Activated T-cell treated with anti-CD3 and anti-CD28 coated beads, Interleukin-2, amount 50 U/mL, for 48 hours (primary cell): ENCODE data around the gene HLA-A.
A peak's percentile ranks its signal among the peaks of the same experiment; 100 is the strongest.

Experiments
- DNase-seq, 2 experiments: peaks; one replicate each; pipeline ENCODE4 v3.0.0-alpha.2; 2020

HLA-A gene

DNA sequence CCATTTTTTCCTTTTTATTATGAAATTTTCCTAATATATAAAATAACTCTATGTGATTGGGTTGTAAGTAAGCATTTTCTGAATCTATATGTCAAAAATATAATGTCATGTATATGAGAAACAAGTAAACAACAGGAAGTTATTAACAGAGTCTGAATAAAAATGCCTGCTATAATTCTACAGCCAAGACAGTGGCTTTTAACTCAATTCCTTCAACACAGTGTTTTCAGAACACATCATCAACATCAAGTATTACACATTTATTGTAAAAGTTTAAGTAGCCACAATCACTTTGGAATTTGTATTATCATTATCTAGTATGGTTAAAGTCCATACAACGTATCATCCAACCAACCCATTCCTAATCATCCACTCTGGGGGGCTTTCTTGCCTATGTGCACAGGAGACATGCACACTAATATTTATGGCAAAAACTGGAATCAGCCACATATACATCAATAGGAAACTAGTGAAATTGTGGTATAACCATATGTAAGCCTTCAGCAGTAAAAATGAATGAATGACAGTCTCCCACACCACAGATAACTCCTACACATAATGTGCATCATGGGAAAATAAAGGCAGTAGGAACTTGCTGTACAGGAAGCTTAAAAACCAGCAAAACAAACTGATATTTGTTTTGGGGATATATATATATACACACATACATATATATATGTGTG lies 6.9 kb upstream of the HLA-A start:
- DNase-seq: no peak

DNA sequence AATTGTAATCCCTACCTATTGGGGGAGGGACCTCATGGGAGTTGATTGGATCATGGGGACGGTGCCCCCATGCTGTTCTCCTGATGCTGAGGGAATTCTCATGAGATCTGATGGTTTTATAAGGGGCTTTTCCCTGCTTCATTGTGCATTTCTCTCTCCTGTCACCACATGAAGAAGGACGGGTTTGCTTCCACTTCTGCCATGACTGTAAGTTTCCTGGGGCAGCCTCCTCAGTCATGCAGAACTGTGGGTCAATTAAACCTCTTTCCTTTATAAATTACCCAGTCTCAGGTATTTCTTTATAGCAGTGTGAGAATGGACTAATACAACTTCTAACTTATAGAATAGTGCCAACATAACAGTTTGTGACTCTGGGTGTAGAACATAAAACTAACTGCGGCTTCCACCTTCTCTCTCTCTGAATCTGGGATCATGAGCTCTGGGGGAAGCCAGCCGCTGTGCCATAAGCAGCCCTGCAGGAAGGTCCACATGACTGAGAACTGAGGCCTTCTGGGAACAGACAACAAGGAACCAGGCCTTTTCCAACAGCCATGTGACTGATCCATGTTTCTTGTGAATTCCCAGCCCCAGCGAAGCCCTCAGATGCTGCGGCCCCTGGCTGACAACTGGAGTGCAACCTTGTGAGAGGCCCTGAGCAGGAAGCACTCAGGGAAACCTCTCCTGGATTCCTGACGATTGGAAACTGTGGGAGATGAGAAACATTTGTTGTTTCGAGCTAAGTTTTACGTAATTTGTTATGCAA lies 3.4 kb upstream of the HLA-A start:
- no peak for DNase-seq

DNA sequence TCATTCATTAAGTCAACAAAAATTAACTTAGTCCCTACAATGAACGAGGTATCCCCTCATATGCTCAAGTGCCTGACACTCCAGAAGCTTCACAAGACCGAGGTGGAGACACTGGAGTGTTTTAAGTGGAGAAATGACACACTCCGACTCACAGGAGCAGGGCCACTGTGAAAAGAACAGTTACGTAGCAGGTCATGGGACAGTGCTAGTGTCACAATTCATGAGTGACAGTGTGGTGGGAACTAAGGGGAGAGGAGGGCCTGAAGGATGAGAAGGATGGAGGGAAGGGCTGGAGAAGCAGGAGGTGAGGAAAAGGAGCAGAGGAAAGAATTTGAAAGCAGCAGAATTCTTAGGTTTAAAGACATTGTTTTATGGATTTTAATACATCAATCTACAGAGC lies 1.3 kb upstream of the HLA-A start:
- no peak for DNase-seq

DNA sequence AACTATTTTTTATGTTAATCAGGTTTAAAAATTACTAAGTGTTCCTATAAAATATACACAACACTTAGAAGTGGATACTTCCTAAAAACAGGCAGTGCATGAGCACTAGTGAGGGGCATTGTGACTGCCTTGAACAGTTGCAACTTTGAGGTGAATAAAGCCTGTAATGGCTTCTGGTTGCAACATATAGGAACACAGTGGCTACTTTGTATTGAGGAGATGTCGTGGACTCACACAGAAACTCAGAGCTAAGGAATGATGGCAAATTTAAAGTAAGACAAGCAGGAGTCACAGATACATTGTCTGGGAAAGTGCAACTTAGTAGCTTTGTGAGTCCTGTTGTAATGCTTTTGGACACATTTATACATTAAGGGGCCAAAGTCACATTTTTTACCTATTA lies 861 bp upstream of the HLA-A start:
- no peak for DNase-seq

DNA sequence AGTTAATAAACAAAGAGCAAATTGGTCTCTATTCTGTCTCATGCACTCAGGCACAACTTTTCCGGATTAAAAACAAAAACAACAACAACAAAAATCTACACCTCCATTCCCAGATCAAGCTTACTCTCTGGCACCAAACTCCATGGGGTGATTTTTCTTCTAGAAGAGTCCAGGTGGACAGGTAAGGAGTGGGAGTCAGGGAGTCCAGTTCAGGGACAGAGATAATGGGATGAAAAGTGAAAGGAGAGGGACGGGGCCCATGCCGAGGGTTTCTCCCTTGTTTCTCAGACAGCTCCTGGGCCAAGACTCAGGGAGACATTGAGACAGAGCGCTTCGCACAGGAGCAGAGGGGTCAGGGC lies 437 bp upstream of the HLA-A start:
- no peak for DNase-seq

DNA sequence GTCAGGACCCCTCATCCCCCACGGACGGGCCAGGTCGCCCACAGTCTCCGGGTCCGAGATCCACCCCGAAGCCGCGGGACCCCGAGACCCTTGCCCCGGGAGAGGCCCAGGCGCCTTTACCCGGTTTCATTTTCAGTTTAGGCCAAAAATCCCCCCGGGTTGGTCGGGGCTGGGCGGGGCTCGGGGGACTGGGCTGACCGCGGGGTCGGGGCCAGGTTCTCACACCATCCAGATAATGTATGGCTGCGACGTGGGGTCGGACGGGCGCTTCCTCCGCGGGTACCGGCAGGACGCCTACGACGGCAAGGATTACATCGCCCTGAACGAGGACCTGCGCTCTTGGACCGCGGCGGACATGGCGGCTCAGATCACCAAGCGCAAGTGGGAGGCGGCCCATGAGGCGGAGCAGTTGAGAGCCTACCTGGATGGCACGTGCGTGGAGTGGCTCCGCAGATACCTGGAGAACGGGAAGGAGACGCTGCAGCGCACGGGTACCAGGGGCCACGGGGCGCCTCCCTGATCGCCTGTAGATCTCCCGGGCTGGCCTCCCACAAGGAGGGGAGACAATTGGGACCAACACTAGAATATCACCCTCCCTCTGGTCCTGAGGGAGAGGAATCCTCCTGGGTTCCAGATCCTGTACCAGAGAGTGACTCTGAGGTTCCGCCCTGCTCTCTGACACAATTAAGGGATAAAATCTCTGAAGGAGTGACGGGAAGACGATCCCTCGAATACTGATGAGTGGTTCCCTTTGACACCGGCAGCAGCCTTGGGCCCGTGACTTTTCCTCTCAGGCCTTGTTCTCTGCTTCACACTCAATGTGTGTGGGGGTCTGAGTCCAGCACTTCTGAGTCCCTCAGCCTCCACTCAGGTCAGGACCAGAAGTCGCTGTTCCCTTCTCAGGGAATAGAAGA lies 978 bp downstream of the HLA-A start:
- peak in 1 of 2 experiments; percentile 38 for DNase-seq

DNA sequence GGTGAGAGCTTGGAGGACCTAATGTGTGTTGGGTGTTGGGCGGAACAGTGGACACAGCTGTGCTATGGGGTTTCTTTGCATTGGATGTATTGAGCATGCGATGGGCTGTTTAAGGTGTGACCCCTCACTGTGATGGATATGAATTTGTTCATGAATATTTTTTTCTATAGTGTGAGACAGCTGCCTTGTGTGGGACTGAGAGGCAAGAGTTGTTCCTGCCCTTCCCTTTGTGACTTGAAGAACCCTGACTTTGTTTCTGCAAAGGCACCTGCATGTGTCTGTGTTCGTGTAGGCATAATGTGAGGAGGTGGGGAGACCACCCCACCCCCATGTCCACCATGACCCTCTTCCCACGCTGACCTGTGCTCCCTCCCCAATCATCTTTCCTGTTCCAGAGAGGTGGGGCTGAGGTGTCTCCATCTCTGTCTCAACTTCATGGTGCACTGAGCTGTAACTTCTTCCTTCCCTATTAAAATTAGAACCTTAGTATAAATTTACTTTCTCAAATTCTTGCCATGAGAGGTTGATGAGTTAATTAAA lies 3.0 kb downstream of the HLA-A start:
- no peak for DNase-seq

DNA sequence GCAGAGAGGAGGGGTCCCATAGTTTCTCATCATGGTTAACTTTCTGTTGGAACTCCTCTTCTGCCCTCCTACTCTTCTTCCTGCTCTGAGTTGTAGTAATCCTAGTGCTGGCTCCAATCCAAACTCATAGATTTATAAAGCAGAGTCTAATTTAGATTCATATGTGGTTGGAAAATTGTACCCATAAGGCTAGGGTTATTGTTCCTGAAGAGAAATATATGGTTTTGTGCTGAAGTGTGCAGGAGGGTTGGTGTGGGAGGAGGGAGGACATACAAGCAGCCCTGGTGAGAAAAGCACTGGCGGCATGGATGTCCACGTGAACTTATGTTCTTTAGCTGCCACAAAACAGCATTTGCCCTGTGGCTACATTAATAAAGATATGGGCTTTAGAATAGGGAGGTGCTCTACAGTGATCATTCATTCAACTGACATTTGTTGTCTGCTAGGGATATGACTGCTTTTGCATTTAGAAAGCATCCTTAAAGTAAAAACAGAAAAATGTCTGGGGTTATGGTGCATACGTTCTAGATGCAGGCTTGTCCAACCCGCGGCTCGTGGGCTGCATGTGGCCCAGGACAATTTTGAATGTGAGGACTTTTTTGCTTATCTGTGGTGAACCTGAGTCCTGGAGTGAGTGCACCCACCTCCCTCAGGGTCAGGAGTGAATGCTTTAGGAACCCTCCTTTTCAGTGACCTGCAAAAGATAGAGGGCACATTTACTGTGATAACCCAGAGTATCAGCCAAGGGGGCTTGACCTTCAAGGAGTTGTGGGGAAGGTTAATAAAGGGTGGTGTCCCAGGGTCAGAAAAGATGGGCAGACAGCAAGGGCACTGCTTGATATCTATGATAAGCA lies 4.1 kb downstream of the HLA-A start:
- DNase-seq: peak; percentile 36 to 39

DNA sequence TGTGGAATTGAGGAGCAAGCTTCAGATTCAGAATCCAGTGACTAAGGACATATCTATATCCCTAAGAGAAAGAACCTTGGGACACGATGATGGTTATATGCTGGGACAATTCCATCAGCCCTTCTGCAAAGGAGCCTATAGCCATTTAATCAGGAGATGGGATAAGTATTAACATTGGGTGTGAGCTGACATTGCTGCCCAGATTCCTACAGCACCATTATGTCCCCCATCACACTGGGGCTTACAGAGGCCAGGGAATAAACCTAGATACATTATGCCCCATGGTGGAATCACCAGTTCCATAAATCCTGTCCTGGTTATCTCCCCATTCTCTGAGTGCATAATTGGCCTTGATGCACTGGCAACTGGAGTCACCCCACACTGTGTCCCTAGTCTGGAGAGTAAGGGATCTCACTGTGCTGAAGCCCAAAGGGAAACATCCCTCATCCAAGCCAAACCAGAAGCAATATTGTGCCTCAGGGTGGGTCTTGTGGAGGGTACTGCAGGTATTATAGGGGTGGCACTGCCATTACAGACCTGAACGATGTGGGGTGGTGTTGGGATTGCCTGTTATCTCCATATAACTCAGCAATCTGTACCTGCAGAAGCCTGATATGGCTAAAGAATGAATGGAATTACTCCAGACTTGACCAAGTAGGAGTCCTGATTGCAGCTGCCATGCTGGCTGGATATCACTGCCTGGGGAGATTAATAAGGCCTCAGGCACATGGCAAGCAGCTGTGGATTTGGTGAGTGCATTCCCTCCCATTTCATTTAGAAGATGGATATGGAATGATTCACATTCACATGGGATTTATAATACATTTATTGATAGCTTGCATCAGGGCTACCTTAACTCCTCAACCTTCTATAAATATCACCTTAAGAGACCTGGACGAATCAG lies 5.0 kb downstream of the HLA-A start:
- no peak for DNase-seq

DNA sequence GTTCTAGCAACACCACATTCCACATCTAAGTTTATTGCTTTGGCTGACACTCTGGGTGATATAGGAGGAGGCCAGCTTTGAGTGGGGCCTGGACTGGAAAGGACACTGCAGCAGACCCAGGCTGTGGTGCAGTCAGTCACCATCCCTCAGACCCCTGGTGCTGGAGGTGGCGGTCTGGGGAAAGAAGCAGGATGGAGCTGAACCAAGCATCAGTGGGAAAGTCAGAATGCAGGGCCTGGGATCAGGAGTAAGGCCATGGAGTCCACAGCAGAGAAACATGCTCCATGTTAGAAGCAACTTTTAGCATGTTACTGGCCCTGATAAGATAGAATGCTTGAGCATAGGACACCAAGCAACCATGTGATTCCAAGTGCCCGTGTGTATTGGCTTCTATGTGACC lies 5.9 kb downstream of the HLA-A start:
- no peak for DNase-seq

DNA sequence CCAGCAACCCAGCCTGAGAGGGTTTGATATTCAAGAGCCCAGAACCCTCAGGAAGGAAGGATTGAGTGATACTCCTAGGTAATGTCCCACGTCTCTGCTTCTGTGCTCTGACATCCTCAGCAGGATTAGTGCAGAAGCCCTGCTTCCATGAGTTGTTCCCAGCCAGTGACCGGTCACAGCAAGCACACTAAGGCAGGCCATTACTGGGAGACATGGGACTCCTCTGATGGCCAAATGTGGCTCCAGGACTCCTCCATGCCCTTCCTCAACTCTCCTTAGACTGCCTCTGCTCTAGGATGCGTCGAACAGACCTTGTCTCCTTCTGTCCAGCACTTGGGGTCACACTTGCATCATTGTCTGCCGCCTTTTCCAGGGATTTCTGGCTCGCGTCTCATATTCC lies 7.6 kb downstream of the HLA-A start:
- DNase-seq: no peak

DNA sequence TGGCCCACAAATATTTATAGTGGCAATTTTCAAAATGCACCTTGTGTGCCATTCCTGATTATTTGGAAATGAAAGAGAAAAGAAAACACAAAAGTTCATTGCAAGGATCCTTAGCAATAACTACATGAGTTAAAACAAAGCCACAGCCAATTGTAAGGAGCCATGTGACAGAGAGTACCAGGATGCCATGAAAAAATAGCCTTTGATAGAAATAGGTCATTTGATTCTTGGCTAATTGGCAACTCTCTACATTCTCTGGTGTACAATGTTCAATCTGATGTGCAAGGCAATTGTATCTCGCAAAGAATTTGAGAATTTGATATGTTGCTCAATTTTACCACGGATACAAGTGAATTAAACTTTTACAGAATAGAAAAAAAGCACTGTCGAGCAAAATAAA lies 9.6 kb downstream of the HLA-A start:
- DNase-seq: no peak

DNA sequence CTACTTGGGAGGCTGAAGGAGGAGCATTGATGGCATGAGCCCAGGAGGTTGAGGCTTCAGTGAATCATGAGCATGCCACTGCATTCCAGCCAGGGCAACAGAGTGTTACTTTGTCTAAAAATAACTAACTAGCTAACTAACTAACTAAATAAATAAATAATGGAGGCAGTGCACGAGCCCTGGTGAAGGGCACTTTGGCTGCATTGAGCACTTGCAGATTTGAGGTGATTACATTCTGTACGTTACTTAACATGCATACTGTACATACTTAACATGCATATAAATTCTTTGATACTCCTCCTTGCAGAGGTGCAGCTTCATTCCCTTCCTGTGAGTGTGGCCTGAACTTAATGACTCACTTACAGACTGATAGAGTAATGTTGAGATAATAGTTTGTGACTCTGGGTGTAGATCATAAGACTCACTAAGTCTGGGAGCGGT lies 10.7 kb downstream of the HLA-A start:
- DNase-seq: no peak

DNA sequence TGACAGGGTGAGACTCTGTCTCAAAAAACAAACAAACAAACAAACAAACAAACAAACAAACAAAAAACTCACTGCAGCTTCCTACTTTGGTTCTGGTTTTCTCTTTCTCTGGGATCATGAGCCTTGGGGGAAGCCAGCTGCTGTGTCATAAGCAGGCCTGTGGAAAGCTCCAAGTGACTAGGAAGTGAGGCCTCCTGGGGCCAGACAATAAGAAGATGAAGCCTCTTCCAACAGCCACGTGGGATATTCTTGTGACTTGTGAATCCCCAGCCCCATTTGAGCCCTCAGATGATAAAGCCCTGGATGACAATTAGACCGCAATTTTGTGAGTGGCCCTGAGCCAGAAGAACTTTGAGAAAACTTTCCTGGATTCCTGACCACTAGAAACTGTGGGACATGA lies 11.4 kb downstream of the HLA-A start:
- DNase-seq: no peak

DNA sequence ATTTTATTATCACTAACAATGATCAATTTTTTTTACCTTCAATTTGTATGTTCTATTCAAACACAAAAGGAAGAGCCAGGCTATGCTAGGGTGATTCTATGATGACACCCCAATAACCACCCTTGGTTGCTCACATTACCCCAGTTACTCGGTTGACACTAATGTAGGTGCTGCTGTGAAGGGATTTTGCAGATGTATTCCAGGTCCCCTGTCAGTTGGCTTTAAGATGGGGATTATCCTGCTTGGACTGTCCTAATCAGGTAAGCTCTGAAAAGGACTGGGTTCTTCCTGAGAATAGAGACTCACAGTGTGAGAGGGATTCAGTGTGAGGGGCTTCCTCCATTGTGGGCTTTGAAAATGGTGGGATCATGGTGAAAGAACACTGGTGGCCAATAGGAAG lies 11.9 kb downstream of the HLA-A start:
- no peak for DNase-seq

DNA sequence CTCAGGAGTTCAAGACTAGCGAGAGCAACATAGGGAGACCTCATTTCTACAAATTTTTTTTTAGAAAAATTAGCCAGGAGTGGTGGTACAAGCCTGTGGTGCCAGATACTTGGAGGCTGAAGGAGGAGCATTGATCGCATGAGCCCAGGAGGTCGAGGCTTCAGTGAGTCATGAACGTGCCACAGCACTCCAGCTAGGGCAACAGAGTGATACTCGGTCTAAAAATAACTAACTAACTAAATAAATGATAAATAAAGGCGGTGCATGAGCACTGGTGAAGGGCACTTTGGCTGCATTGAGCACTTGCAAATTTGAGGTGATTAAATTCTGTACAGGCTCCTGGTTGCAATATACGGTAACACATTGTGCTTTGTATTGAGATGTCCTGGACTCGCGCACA lies 13.5 kb downstream of the HLA-A start:
- no peak for DNase-seq

DNA sequence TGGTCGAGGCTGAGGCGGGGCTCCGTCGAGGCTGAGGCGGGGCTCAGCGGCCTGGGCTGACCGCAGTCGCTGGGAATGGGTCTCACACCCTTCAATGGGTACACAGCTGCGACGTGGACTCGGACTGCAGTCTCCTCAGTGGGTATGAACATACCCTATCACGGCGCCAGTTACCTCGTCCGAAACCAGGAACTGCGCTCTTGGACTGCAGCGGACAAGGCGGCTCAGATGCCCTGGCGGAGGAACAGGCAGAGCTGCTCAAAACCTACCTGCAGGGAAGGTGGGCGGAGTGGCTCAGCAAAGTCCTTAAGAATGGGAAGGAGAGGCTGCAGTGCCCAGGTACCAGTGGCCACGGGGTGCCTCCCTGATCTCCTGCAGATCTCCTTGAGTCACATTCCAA lies 14.2 kb downstream of the HLA-A start:
- no peak for DNase-seq

DNA sequence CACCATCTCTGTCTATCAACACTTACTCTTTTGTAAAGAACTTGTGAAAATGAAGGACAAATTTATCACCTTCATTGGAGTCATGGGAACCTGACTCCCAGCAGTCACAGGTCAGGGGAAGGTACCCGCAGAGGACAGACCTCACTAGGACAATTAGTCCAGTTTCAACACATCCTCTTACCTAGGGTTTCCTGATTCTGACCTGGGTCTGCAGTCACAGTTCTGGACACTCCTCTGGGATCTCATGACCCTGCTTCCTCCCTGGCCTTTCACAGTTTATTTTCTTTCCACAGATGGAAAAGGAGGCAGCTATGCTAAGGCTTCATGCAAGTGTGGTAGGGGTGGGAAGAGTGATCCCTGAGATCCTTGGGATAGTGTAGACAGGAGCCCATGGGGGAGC lies 15.7 kb downstream of the HLA-A start:
- no peak for DNase-seq

DNA sequence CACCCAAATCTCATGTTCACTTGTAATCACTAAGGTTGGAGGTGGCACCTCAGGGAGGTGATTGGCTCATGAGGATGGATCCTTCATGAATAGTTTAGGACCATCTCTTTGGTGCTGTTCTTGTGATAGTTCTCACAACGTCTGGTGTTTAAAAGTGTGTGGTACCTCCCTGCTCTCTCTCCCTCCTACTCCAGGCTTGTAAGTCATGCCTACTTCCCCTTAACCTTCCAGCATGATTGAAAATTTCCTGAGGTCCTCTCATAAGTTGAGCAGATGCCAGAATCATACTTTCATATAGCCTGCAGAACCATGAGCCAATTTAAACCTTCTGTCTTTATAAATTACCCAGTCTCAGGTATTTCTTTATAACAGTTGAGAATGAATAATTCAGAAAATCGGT lies 16.6 kb downstream of the HLA-A start:
- DNase-seq: no peak

DNA sequence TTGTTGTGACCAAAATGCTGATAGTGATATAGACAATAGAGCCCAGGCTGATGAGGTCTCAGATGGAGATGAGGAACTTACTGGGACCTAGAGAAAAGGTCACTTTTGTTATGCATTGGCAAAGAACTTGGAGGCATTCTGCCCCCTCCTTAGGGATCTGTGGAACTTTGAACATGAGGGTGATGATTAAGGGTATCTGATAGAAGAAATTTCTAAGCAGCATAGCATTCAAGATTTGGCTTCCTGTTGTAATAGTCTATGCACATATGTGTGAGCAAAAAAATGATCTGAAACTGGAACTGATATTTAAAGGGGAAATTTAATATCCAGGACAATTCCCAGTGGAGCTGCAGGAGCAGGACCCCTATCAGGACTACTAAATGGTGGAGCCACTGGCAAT lies 17.1 kb downstream of the HLA-A start:
- no peak for DNase-seq

DNA sequence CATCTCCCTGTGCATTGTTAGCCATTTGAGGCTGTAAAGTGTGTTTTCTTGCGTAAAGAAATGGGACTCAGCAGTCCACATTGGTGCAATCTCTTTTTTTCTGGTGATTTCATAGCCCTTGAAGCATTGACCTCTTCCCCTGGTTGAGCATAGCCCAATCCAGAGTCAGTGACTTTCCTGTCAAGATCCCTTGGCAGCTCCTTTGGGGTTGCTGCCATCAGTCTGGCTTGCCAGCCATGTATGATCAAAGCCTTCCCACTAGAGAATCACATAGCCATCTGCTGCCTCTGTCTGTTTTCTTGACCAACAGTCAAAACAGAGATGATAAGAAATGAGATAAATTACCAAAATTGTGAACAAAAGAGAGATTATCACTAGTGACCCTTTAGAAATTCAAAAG lies 19.6 kb downstream of the HLA-A start:
- no peak for DNase-seq
